Measurements from ENCODE around the gene NBDY.

Gene NBDY

DNA sequence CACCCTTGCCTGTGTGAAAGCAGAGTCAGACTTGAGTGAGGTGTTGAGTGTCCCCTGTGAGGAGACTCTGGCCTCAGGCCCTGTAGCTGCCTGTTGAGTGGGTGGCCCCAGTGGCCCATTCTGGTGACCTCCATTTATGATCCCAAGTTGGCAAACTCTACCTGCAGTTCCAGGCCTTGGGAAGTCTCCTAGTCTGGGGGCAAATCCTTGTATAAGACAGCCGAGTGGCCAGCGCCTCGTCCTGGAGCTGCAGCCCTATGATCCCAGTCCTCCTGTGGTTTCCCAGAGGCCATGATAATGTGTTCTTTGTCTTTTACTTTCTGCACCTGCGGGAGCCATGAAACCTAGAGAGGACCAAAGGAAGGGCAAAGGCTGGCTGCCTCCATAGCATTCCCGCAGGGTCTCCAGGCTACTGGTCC, 58.7 kb downstream of the NBDY start:
- no peak for TF ChIP-seq ZNF8 (CRISPR knock-in tag; IDR thresholded peaks at IDR 0.05)
- TF ChIP-seq, protein P1, sequence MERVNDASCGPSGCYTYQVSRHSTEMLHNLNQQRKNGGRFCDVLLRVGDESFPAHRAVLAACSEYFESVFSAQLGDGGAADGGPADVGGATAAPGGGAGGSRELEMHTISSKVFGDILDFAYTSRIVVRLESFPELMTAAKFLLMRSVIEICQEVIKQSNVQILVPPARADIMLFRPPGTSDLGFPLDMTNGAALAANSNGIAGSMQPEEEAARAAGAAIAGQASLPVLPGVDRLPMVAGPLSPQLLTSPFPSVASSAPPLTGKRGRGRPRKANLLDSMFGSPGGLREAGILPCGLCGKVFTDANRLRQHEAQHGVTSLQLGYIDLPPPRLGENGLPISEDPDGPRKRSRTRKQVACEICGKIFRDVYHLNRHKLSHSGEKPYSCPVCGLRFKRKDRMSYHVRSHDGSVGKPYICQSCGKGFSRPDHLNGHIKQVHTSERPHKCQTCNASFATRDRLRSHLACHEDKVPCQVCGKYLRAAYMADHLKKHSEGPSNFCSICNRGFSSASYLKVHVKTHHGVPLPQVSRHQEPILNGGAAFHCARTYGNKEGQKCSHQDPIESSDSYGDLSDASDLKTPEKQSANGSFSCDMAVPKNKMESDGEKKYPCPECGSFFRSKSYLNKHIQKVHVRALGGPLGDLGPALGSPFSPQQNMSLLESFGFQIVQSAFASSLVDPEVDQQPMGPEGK (CRISPR knock-in tag; IDR thresholded peaks at IDR 0.05; ENCODE audit: borderline replicate concordance) = no peak
- ATAC-seq = no peak

DNA sequence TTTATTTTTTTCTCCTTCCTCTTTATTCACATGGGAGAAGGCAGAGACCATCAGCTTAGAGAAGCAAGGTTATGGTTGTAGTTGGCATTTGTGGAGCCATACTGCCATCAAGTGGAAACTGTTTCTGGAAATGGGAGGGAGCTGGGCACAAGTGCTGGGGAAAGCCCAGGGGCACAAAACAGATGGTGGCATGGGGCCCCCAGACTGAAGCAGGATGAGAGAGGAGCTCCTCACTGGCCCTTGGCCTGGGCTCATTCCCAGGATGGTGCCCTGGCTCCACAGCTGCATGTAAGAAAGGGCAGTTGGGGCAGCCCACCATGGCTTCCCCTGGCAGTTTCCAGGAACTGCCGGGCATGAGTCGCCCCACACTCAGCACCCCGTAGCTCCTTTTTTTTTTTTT, 59.2 kb downstream of the NBDY start:
- ATAC-seq = no peak

DNA sequence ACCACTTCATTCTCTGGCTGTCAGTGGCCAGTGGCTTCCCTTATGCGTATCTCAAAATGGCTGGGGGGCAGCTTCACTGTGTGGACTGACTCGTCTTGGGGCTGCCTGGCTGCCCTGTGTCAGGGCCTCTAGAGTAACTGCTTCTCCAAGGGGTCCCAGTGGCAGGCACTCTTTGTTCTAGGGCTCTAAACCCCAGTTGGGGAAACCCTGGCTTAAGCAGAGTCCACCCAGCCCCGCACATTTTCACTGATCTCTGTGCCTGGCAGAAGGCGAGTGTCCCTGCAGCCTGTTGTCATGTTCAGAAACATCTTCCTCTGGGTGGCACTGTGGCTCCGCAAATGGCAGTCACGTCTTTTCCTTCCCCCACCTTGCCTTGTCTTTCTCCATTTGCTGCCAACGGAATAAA, 59.7 kb downstream of the NBDY start:
- ATAC-seq = no peak
- TF ChIP-seq ZFP3 (CRISPR knock-in tag; IDR thresholded peaks at IDR 0.05) (no peak), BACH2 (CRISPR knock-in tag; IDR thresholded peaks at IDR 0.05; ENCODE audit: borderline replicate concordance) (no peak), ISL1 (CRISPR knock-in tag; IDR thresholded peaks at IDR 0.05) (no peak), ARNTL (CRISPR knock-in tag; IDR thresholded peaks at IDR 0.05; ENCODE audit: borderline replicate concordance, low read depth) (no peak), ZC3H10 (CRISPR knock-in tag; IDR thresholded peaks at IDR 0.05) (no peak), RARB (CRISPR knock-in tag; IDR thresholded peaks at IDR 0.05) (no peak), ESRRG (CRISPR knock-in tag; IDR thresholded peaks at IDR 0.05) (no peak), GLIS3 (CRISPR knock-in tag; IDR thresholded peaks at IDR 0.05) (no peak), ZFP30 (CRISPR knock-in tag; IDR thresholded peaks at IDR 0.05) (no peak), CSDC2 (CRISPR knock-in tag; IDR thresholded peaks at IDR 0.05) (no peak), ZNF565 (CRISPR knock-in tag; conservative IDR thresholded peaks at IDR 0.05; ENCODE audit: low read depth) (no peak), SNAI2 (CRISPR knock-in tag; IDR thresholded peaks at IDR 0.05) (no peak), TOX (CRISPR knock-in tag; IDR thresholded peaks at IDR 0.05; ENCODE audit: borderline replicate concordance) (no peak), ZNF70 (CRISPR knock-in tag; IDR thresholded peaks at IDR 0.05) (no peak), PPARA (CRISPR knock-in tag; IDR thresholded peaks at IDR 0.05; ENCODE audit: borderline replicate concordance) (no peak)
- TF ChIP-seq, protein P2, sequence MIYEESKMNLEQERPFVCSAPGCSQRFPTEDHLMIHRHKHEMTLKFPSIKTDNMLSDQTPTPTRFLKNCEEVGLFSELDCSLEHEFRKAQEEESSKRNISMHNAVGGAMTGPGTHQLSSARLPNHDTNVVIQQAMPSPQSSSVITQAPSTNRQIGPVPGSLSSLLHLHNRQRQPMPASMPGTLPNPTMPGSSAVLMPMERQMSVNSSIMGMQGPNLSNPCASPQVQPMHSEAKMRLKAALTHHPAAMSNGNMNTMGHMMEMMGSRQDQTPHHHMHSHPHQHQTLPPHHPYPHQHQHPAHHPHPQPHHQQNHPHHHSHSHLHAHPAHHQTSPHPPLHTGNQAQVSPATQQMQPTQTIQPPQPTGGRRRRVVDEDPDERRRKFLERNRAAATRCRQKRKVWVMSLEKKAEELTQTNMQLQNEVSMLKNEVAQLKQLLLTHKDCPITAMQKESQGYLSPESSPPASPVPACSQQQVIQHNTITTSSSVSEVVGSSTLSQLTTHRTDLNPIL (CRISPR knock-in tag; IDR thresholded peaks at IDR 0.05; ENCODE audit: low read depth) = no peak
- TF ChIP-seq, protein P3, sequence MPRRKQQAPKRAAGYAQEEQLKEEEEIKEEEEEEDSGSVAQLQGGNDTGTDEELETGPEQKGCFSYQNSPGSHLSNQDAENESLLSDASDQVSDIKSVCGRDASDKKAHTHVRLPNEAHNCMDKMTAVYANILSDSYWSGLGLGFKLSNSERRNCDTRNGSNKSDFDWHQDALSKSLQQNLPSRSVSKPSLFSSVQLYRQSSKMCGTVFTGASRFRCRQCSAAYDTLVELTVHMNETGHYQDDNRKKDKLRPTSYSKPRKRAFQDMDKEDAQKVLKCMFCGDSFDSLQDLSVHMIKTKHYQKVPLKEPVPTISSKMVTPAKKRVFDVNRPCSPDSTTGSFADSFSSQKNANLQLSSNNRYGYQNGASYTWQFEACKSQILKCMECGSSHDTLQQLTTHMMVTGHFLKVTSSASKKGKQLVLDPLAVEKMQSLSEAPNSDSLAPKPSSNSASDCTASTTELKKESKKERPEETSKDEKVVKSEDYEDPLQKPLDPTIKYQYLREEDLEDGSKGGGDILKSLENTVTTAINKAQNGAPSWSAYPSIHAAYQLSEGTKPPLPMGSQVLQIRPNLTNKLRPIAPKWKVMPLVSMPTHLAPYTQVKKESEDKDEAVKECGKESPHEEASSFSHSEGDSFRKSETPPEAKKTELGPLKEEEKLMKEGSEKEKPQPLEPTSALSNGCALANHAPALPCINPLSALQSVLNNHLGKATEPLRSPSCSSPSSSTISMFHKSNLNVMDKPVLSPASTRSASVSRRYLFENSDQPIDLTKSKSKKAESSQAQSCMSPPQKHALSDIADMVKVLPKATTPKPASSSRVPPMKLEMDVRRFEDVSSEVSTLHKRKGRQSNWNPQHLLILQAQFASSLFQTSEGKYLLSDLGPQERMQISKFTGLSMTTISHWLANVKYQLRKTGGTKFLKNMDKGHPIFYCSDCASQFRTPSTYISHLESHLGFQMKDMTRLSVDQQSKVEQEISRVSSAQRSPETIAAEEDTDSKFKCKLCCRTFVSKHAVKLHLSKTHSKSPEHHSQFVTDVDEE (CRISPR knock-in tag; IDR thresholded peaks at IDR 0.05) = no peak
- TF ChIP-seq, protein P4, sequence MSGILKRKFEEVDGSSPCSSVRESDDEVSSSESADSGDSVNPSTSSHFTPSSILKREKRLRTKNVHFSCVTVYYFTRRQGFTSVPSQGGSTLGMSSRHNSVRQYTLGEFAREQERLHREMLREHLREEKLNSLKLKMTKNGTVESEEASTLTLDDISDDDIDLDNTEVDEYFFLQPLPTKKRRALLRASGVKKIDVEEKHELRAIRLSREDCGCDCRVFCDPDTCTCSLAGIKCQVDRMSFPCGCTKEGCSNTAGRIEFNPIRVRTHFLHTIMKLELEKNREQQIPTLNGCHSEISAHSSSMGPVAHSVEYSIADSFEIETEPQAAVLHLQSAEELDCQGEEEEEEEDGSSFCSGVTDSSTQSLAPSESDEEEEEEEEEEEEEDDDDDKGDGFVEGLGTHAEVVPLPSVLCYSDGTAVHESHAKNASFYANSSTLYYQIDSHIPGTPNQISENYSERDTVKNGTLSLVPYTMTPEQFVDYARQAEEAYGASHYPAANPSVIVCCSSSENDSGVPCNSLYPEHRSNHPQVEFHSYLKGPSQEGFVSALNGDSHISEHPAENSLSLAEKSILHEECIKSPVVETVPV (CRISPR knock-in tag; IDR thresholded peaks at IDR 0.05) = no peak
- TF ChIP-seq, protein P5, sequence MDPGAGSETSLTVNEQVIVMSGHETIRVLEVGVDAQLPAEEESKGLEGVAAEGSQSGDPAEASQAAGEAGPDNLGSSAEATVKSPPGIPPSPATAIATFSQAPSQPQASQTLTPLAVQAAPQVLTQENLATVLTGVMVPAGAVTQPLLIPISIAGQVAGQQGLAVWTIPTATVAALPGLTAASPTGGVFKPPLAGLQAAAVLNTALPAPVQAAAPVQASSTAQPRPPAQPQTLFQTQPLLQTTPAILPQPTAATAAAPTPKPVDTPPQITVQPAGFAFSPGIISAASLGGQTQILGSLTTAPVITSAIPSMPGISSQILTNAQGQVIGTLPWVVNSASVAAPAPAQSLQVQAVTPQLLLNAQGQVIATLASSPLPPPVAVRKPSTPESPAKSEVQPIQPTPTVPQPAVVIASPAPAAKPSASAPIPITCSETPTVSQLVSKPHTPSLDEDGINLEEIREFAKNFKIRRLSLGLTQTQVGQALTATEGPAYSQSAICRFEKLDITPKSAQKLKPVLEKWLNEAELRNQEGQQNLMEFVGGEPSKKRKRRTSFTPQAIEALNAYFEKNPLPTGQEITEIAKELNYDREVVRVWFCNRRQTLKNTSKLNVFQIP (CRISPR knock-in tag; IDR thresholded peaks at IDR 0.05; ENCODE audit: borderline replicate concordance, low read depth) = no peak

More for the DNA sequence above, 59.2 kb downstream of the NBDY start:
- TF ChIP-seq ESRRG (CRISPR knock-in tag; IDR thresholded peaks at IDR 0.05) (no peak), RARB (CRISPR knock-in tag; IDR thresholded peaks at IDR 0.05) (no peak)
- TF ChIP-seq, protein P2 (CRISPR knock-in tag; IDR thresholded peaks at IDR 0.05; ENCODE audit: low read depth) = no peak
